B cell (primary cell): Measurements from ENCODE around the gene GALNT17. TPM values are rescaled to one million over a fixed set of nuclear protein-coding genes. Genes with fewer than 3 reads are reported as not detected.

ENCODE experiments used
- ATAC-seq: fragments of 200-7000 bp; cut with Tn5 transposase; one replicate; pipeline ENCODE4 v1.10.0; 2021; ENCODE audit warnings: low read depth, mild to moderate bottlenecking, moderate number of reproducible peaks, moderate library complexity
- CTCF ChIA-PET: fragments of 350-600 bp; sonication (Branson Sonifier 250); formaldehyde crosslinking; loops from one replicate; lab custom pipeline; 2021; ENCODE audit warnings: antibody characterized with exemption, inconsistent platforms; lab: Charles Lee
- POLR2A ChIA-PET: fragments of 350-600 bp; sonication (Branson Sonifier 250); formaldehyde crosslinking; loops from one replicate; lab custom pipeline; 2021; ENCODE audit warnings: antibody characterized with exemption; lab: Charles Lee
- DNase-seq: peaks from one replicate; pipeline ENCODE4 v3.0.0; 2013
- H2AFZ ChIP-seq: 2 replicates; pipeline ENCODE4 v1.6.1; 2012; ENCODE audit warnings: mild to moderate bottlenecking, low read depth, low read length; ENCODE audit not compliant: insufficient read depth, poor library complexity, severe bottlenecking
- H3K27ac ChIP-seq, 2 donors: 1 replicate in 1 of 2; 2 replicates in 1 of 2; pipeline ENCODE4 v1.5.1; 2012 to 2013; ENCODE audit warnings: low read length in 2 of 2, mild to moderate bottlenecking in 2 of 2, moderate library complexity in 1 of 2
- H3K27me3 ChIP-seq, 4 experiments: fragments of 200-600 bp in 1 of 4; sonication (generic) in 1 of 4; replicated peaks in 1 of 4; 1 replicate in 2 of 4; 2 replicates in 2 of 4; pipeline versions ENCODE4 v1.6.1 to v1.7.0; 2013 to 2016; ENCODE audit warnings: low read length in 3 of 4, mild to moderate bottlenecking in 2 of 4, mixed read lengths in 1 of 4, moderate library complexity in 1 of 4; ENCODE audit not compliant: insufficient read depth in 4 of 4, control insufficient read depth in 3 of 4; ENCODE audit errors: control extremely low read depth in 1 of 4
- H3K36me3 ChIP-seq, 2 experiments: replicated peaks in 1 of 2; 1 replicate in 1 of 2; 2 replicates in 1 of 2; pipeline versions ENCODE4 v1.6.1 to v1.7.1; 2013; ENCODE audit warnings: low read length in 1 of 2; ENCODE audit not compliant: insufficient read depth in 2 of 2, control insufficient read depth in 1 of 2; ENCODE audit errors: control extremely low read depth in 1 of 2, extremely low read depth in 1 of 2
- H3K4me1 ChIP-seq, 2 donors: fragments of 200-600 bp in 1 of 2; sonication (generic) in 1 of 2; 1 replicate in 1 of 2; 2 replicates in 1 of 2; pipeline versions ENCODE4 v1.5.1 to v1.6.1; 2013 to 2017; ENCODE audit warnings: low read length in 2 of 2; ENCODE audit not compliant: control insufficient read depth in 2 of 2, insufficient read depth in 2 of 2
- H3K4me2 ChIP-seq: replicated peaks from 2 replicates; pipeline ENCODE3; 2012; ENCODE audit warnings: mild to moderate bottlenecking, low read depth, low read length; ENCODE audit not compliant: poor library complexity, severe bottlenecking
- H3K4me3 ChIP-seq, 5 experiments: fragments of 200-600 bp in 1 of 5; sonication (generic) in 1 of 5; 1 replicate in 3 of 5; 2 replicates in 2 of 5; pipeline versions ENCODE4 v1.5.1 to v1.7.0; 2011 to 2016; ENCODE audit warnings: low read length in 4 of 5, mild to moderate bottlenecking in 4 of 5, low read depth in 2 of 5, control low read depth in 1 of 5, moderate library complexity in 1 of 5; ENCODE audit not compliant: insufficient read depth in 1 of 5; ENCODE audit errors: control extremely low read depth in 1 of 5, extremely low read depth in 1 of 5
- H3K79me2 ChIP-seq: fragments of 200-600 bp; sonication (generic); one replicate; pipeline ENCODE4 v1.6.0; 2016; ENCODE audit warnings: low read length; ENCODE audit not compliant: control insufficient read depth, insufficient read depth
- H3K9ac ChIP-seq: fragments of 200-600 bp; sonication (generic); 2 replicates; pipeline ENCODE4 v1.6.1; 2017; ENCODE audit warnings: mild to moderate bottlenecking, low read length, moderate library complexity
- H3K9me3 ChIP-seq, 3 donors: one replicate each; pipeline versions ENCODE4 v1.6.1 to v1.7.1; 2013; ENCODE audit warnings: low read length in 2 of 3; ENCODE audit not compliant: control insufficient read depth in 2 of 3, insufficient read depth in 1 of 3; ENCODE audit errors: control extremely low read depth in 1 of 3
- H4K20me1 ChIP-seq: 2 replicates; pipeline ENCODE4 v1.6.0; 2012; ENCODE audit warnings: mild to moderate bottlenecking, low read length; ENCODE audit not compliant: insufficient read depth, control insufficient read depth, poor library complexity, severe bottlenecking
- H3K27ac Mint-ChIP-seq: one replicate; pipeline ENCODE4 v1.8.0; 2021; ENCODE audit warnings: mixed read lengths
- H3K27me3 Mint-ChIP-seq: one replicate; pipeline ENCODE4 v1.8.0; 2021; ENCODE audit warnings: mixed read lengths
- H3K4me1 Mint-ChIP-seq: one replicate; pipeline ENCODE4 v1.8.0; 2021; ENCODE audit warnings: mixed read lengths
- H3K4me3 Mint-ChIP-seq: one replicate; pipeline ENCODE4 v1.8.0; 2021; ENCODE audit warnings: mixed read lengths
- H3K9me3 Mint-ChIP-seq: one replicate; pipeline ENCODE4 v1.8.0; 2022; ENCODE audit warnings: mixed read lengths; ENCODE audit not compliant: insufficient read depth
- CTCF ChIP-seq: fragments of 200-600 bp; IDR thresholded peaks from one replicate; pipeline ENCODE4 v1.8.0; 2022; ENCODE audit warnings: antibody characterized with exemption, mild to moderate bottlenecking
- EZH2 ChIP-seq: IDR thresholded peaks from 2 replicates; pipeline ENCODE4 v1.6.1; 2012; ENCODE audit warnings: borderline replicate concordance, low read depth, mild to moderate bottlenecking, moderate library complexity, low read length; ENCODE audit not compliant: insufficient read depth, poor library complexity, severe bottlenecking
- WGBS: methylation state at CpG from one replicate; pipeline ENCODE4 v1.1.5; 2013; ENCODE audit warnings: missing lambda C conversion rate; ENCODE audit not compliant: insufficient coverage; 5-methylcytosine and 5-hydroxymethylcytosine counted together
- intact Hi-C: fragments of 100-400 bp; cut with micrococcal nuclease; formaldehyde crosslinking; loops from one replicate; pipeline ENCODE4 v1.10.0; 2022
- polyA plus RNA-seq: library from polyadenylated mRNA; depleted of rRNA; stranded (reverse); fragments of >200 nt; gene quantifications from 2 replicates; pipeline ENCODE4 v1.2.3, GENCODE V29; 2012
- total RNA-seq, 2 donors: library from RNA; stranded (reverse); fragments of 120-200 nt in 1 of 2; gene quantifications; 1 replicate in 1 of 2; 2 replicates in 1 of 2; pipeline versions ENCODE4 v1.2.3 to v1.2.4, GENCODE V29; 2013 to 2022

Gene GALNT17
- total and polyA plus RNA-seq, 2 donors (not counting 1 experiment from before 2014, with no cell fraction given) = not detected

DNA sequence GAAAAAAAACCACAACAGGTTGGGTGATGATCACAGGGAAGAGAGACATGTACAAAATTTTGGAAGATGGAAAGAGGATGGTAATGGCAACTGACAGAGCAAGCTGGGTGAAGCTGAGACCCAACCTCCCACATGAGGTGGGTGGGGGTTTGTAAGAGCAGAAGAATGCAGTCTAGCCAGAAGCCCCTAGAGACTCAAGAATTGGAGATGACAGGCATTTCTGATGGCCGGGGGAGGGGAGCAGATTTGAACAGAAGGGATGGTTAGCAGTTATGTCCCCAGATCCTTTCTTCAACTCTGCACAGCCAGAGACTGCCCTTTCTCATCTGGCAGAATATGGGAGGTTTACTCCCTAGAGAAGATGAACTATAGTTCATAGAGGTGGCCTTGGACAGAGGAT, 208.0 kb downstream of the GALNT17 start:
- H3K79me2 ChIP-seq = no peaks in the 10 kb centered on the region
- no peak overlapping the region for H3K4me2 ChIP-seq
- TF ChIP-seq EZH2 = no peak
- no peak for TF ChIP-seq CTCF
- H3K27ac ChIP-seq = no peak overlapping the region
- no peaks in the 10 kb centered on the region for H3K4me1 ChIP-seq
- H3K9me3 ChIP-seq = peaks cover 0 to 9% (median 0%) of the 10 kb centered on the region in 3 donors
- no peaks in the 10 kb centered on the region for H3K36me3 ChIP-seq
- WGBS = no CpG with 5 or more reads among the region's 1 CpG
- intact Hi-C loops = no loop called here
- no peak overlapping the region for H3K4me3 ChIP-seq
- Mint-ChIP-seq H3K27me3 (no peaks in the 10 kb centered on the region), H3K9me3 (peaks cover 19% of the 10 kb centered on the region), H3K4me1 (no peaks in the 10 kb centered on the region), H3K4me3 (no peak overlapping the region), H3K27ac (no peak overlapping the region)
- POLR2A ChIA-PET = no interaction called here
- ATAC-seq (no peak), DNase-seq (no peak)
- CTCF ChIA-PET = no interaction called here
- no peak overlapping the region for H2AFZ ChIP-seq
- H3K9ac ChIP-seq = no peak overlapping the region
- H3K27me3 ChIP-seq = no peaks in the 10 kb centered on the region
- H4K20me1 ChIP-seq = no peaks in the 10 kb centered on the region

DNA sequence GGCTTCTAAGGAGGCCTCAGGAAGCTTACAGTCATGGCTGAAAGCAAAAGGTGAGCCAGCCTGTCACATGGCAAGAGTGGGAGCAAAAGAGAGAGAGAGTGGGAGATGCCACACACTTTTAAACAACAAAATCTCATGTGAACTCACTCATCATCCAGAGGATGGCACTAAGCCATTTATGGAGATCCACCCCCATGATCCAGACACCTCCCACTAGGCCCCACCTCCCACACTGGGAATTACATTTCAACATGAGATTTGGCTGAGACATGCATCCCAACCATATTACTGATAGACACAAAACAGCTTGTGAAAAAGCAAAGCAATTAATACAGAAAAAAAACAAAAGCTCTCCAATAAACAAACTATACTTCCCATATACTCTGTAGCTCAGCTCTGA, 210.3 kb downstream of the GALNT17 start:
- no peak for TF ChIP-seq EZH2
- TF ChIP-seq CTCF = no peak
- H3K4me1 ChIP-seq = no peaks in the 10 kb centered on the region
- peaks cover 0 to 9% (median 0%) of the 10 kb centered on the region in 3 donors for H3K9me3 ChIP-seq
- intact Hi-C loops = no loop called here
- CTCF ChIA-PET = no interaction called here
- H3K9ac ChIP-seq = no peak overlapping the region
- H3K4me2 ChIP-seq = no peak overlapping the region
- no peaks in the 10 kb centered on the region for H3K27me3 ChIP-seq
- ATAC-seq (no peak), DNase-seq (no peak)
- no peak overlapping the region for H3K4me3 Mint-ChIP-seq
- H3K79me2 ChIP-seq = no peaks in the 10 kb centered on the region
- POLR2A ChIA-PET = no interaction called here
- H3K9me3 Mint-ChIP-seq = peaks cover 15% of the 10 kb centered on the region
- H3K27me3 Mint-ChIP-seq = no peaks in the 10 kb centered on the region
- H3K4me1 Mint-ChIP-seq = no peaks in the 10 kb centered on the region
- no peak overlapping the region for H3K27ac Mint-ChIP-seq
- H3K27ac ChIP-seq = no peak overlapping the region
- H4K20me1 ChIP-seq = no peaks in the 10 kb centered on the region
- no peak overlapping the region for H3K4me3 ChIP-seq
- no peak overlapping the region for H2AFZ ChIP-seq
- no peaks in the 10 kb centered on the region for H3K36me3 ChIP-seq
